Lung (tissue), 12 donors: ENCODE data around the gene CHST4. TPM values are rescaled to one million over a fixed set of nuclear protein-coding genes. Genes with fewer than 3 reads are reported as not detected.
A peak's percentile ranks its signal among the peaks of the same experiment; 100 is the strongest.

ENCODE experiments used
- ATAC-seq: fragments of 200-7000 bp; cut with Tn5 transposase; one replicate; pipeline ENCODE4 v1.9.1; 2020; ENCODE audit warnings: moderate number of reproducible peaks; ENCODE audit not compliant: insufficient read depth, low FRiP score
- DNase-seq, 3 donors: peaks; one replicate each; pipeline ENCODE4 v3.0.0-alpha.2; 2013 to 2017
- H3K27ac ChIP-seq, 2 donors: one replicate each; pipeline ENCODE4 v1.5.1; 2013; ENCODE audit warnings: mild to moderate bottlenecking in 2 of 2, moderate library complexity in 2 of 2, control low read depth in 1 of 2, inconsistent platforms in 1 of 2, low read depth in 1 of 2, low read length in 1 of 2
- H3K27me3 ChIP-seq, 3 donors: one replicate each; pipeline ENCODE4 v1.5.1; 2013; ENCODE audit warnings: low read length in 2 of 3; ENCODE audit not compliant: control insufficient read depth in 3 of 3, insufficient read depth in 3 of 3
- H3K36me3 ChIP-seq, 4 donors: one replicate each; pipeline ENCODE4 v1.5.1; 2013; ENCODE audit warnings: low read length in 4 of 4, mild to moderate bottlenecking in 1 of 4, moderate library complexity in 1 of 4; ENCODE audit not compliant: control insufficient read depth in 4 of 4, insufficient read depth in 4 of 4
- H3K4me1 ChIP-seq, 5 donors: one replicate each; pipeline ENCODE4 v1.5.1; 2013; ENCODE audit warnings: low read length in 5 of 5, mild to moderate bottlenecking in 2 of 5, moderate library complexity in 1 of 5; ENCODE audit not compliant: control insufficient read depth in 5 of 5, insufficient read depth in 5 of 5
- H3K4me3 ChIP-seq: one replicate; pipeline ENCODE4 v1.5.1; 2013; ENCODE audit warnings: mild to moderate bottlenecking, control low read depth, moderate library complexity
- H3K9ac ChIP-seq, 2 donors: one replicate each; pipeline ENCODE4 v1.5.1; 2013; ENCODE audit warnings: low read length in 2 of 2, control low read depth in 1 of 2; ENCODE audit not compliant: insufficient read depth in 1 of 2
- H3K9me3 ChIP-seq, 4 donors: one replicate each; pipeline ENCODE4 v1.5.1; 2013; ENCODE audit warnings: low read length in 3 of 4, mild to moderate bottlenecking in 1 of 4, moderate library complexity in 1 of 4; ENCODE audit not compliant: control insufficient read depth in 4 of 4, insufficient read depth in 3 of 4
- CTCF ChIP-seq: IDR thresholded peaks from 2 replicates; pipeline ENCODE4 v1.5.1; 2012; ENCODE audit warnings: mild to moderate bottlenecking; ENCODE audit errors: control extremely low read depth, extremely low read depth
- WGBS, 2 donors: extraction: QIAGEN DNeasy Blood & Tissue Kit; methylation state at CpG; one replicate each; pipeline ENCODE4 v1.1.7; 2013; 5-methylcytosine and 5-hydroxymethylcytosine counted together
- polyA plus RNA-seq, 2 donors: library from polyadenylated mRNA; stranded (reverse); fragments of 200-250 nt; gene quantifications; one replicate each; pipeline ENCODE4 v1.2.1, GENCODE V29; 2013
- total RNA-seq, 2 donors: library from RNA; depleted of rRNA in 1 of 2; stranded (reverse); fragments of >200 nt in 1 of 2; gene quantifications; one replicate each; pipeline ENCODE4 v1.2.1, GENCODE V29; 2014 to 2021
- donor health status: control.
- donor health status: control.
- donor health status: Bipolar disorder and iron deficiency.
- donor health status: healthy.
- donor health status: DM: yes; HTN: yes; CAD: no.

Gene CHST4
- total and polyA plus RNA-seq, 4 donors: 0.28 to 0.95 (median 0.67) TPM

GRCh38 chr16:71565812-71566700 lies 39.8 kb downstream of the CHST4 start:
- peaks cover 0 to 4% (median 0%) of the 10 kb centered on the region in 4 donors for H3K9me3 ChIP-seq
- no peaks in the 10 kb centered on the region for H3K36me3 ChIP-seq
- WGBS, 2 donors: 29 to 56% methylated on average over 9 of the region's 9 CpGs
- ATAC-seq: no peak
- H3K4me3 ChIP-seq: no peak overlapping the region
- peak overlapping the region in 1 of 2 donors; percentile 96 for H3K27ac ChIP-seq
- no peak overlapping the region for H3K9ac ChIP-seq
- H3K4me1 ChIP-seq: peaks cover 0 to 14% (median 6%) of the 10 kb centered on the region in 5 donors
- no peak for TF ChIP-seq CTCF
- DNase-seq: peak in 2 of 3 donors; percentile 12 to 13
- H3K27me3 ChIP-seq: no peaks in the 10 kb centered on the region

GRCh38 chr16:71567931-71568330 lies 41.7 kb downstream of the CHST4 start:
- Histone ChIP-seq H3K4me3 (no peak overlapping the region), H3K9ac (no peak overlapping the region), H3K27ac (peak overlapping the region in 1 of 2 donors; percentile 32), H3K9me3 (no peaks in the 10 kb centered on the region), H3K27me3 (no peaks in the 10 kb centered on the region), H3K36me3 (no peaks in the 10 kb centered on the region), H3K4me1 (peaks cover 0 to 14% (median 6%) of the 10 kb centered on the region in 5 donors)
- WGBS, 2 donors: 95 to 96% methylated on average over 8 of the region's 8 CpGs
- DNase-seq (no peak), ATAC-seq (no peak)
- no peak for TF ChIP-seq CTCF

GRCh38 chr16:71568551-71568950 lies 42.3 kb downstream of the CHST4 start:
- no peak for TF ChIP-seq CTCF
- WGBS, 2 donors: 30 to 74% methylated on average over 4 of the region's 4 CpGs
- Histone ChIP-seq H3K4me3 (no peak overlapping the region), H3K4me1 (peaks cover 0 to 14% (median 6%) of the 10 kb centered on the region in 5 donors), H3K27me3 (no peaks in the 10 kb centered on the region), H3K27ac (no peak overlapping the region), H3K9me3 (no peaks in the 10 kb centered on the region), H3K36me3 (no peaks in the 10 kb centered on the region), H3K9ac (no peak overlapping the region)
- DNase-seq (peak; percentile 37 to 66 (median 65)), ATAC-seq (no peak)
